A549 (cell line): Measurements from ENCODE around the gene GNAS. TPM values are rescaled to one million over a fixed set of nuclear protein-coding genes. Genes with fewer than 3 reads are reported as not detected.

Experiments
- ATAC-seq, 2 experiments: fragments of 200-7000 bp in 1 of 2; fragments of >200 bp in 1 of 2; cut with Nextera tagmentation in 1 of 2; cut with Tn5 transposase in 1 of 2; 3 replicates each; pipeline versions ENCODE4 v1.8.0 to v1.9.1; 2018 to 2020; ENCODE audit warnings: mild to moderate bottlenecking in 1 of 2, moderate library complexity in 1 of 2
- CTCF ChIA-PET: fragments of 300-600 bp; sonication (Branson Sonifier 250); formaldehyde crosslinking; extraction: SDS; loops from one replicate; lab custom pipeline; 2021; ENCODE audit warnings: antibody characterized with exemption, inconsistent platforms; lab: Yijun Ruan, JAX
- POLR2A ChIA-PET: fragments of 350-600 bp; formaldehyde crosslinking; extraction: SDS; loops from one replicate; lab custom pipeline; 2021; ENCODE audit warnings: antibody characterized with exemption, inconsistent platforms; lab: Yijun Ruan, JAX
- DNase-seq, 2 experiments: peaks; one replicate each; pipeline versions ENCODE4 v3.0.0 to v3.0.0-alpha.2; 2011 to 2016; ENCODE audit warnings: low read depth in 1 of 2, low spot score in 1 of 2
- FAIRE-seq: peaks from 2 replicates; lab custom pipeline; 2011; peaks lifted over from hg19 to GRCh38; lab: Jason Lieb, UNC
- H3K27ac ChIP-seq, 2 experiments: fragments of >200 bp; sonication (Bioruptor Twin); formaldehyde crosslinking; 3 replicates each; pipeline ENCODE4 v1.5.1; 2016 to 2017
- H3K4me1 ChIP-seq: fragments of >200 bp; sonication (Bioruptor Twin); formaldehyde crosslinking; 3 replicates; pipeline ENCODE4 v1.6.1; 2016
- H3K4me2 ChIP-seq: fragments of >200 bp; sonication (Bioruptor Twin); formaldehyde crosslinking; 3 replicates; pipeline ENCODE4 v1.6.1; 2016
- H3K4me3 ChIP-seq: fragments of >200 bp; sonication (Bioruptor Twin); formaldehyde crosslinking; 3 replicates; pipeline ENCODE4 v1.5.1; 2016
- H3K9me3 ChIP-seq: fragments of >200 bp; sonication (Bioruptor Twin); formaldehyde crosslinking; 3 replicates; pipeline ENCODE4 v1.6.1; 2016
- CHD4 ChIP-seq: fragments of 200-600 bp; sonication (generic); IDR thresholded peaks from 2 replicates; pipeline ENCODE4 v1.6.1; 2016; ENCODE audit warnings: antibody characterized with exemption, mild to moderate bottlenecking, borderline replicate concordance
- EHMT2 ChIP-seq: fragments of 200-600 bp; sonication (generic); IDR thresholded peaks from 2 replicates; pipeline ENCODE4 v1.6.1; 2016; ENCODE audit warnings: antibody characterized with exemption, low read depth, mild to moderate bottlenecking, moderate library complexity
- FOSL2 ChIP-seq, 2 experiments: fragments of 450-650 bp in 1 of 2; fragments of >200 bp in 1 of 2; sonication (Bioruptor Twin) in 1 of 2; formaldehyde crosslinking; IDR thresholded peaks; 2 replicates each; pipeline versions ENCODE4 v1.5.0 to v1.6.1; 2016 to 2020; ENCODE audit warnings: mild to moderate bottlenecking in 1 of 2, moderate library complexity in 1 of 2
- HDAC2 ChIP-seq: fragments of 200-600 bp; sonication (generic); IDR thresholded peaks from 2 replicates; pipeline ENCODE4 v1.6.1; 2016
- HEYL ChIP-seq: fragments of 250-450 bp; sonication (Bioruptor Pico); IDR thresholded peaks from 2 replicates; pipeline ENCODE4 v1.8.0; 2021; ENCODE audit warnings: mild to moderate bottlenecking, moderate library complexity
- JUN ChIP-seq, 2 experiments: fragments of >200 bp; sonication (Bioruptor Twin); formaldehyde crosslinking; IDR thresholded peaks; 2 replicates in 1 of 2; 3 replicates in 1 of 2; pipeline ENCODE4 v1.6.1; 2016 to 2017
- KDM1A ChIP-seq: fragments of 200-600 bp; sonication (generic); IDR thresholded peaks from 2 replicates; pipeline ENCODE4 v1.6.1; 2016; ENCODE audit warnings: low read depth, mild to moderate bottlenecking
- MAZ ChIP-seq: fragments of 150-350 bp; IDR thresholded peaks from 2 replicates; pipeline ENCODE4 v1.6.1; 2014; ENCODE audit warnings: antibody characterized with exemption, low read depth, low read length, borderline replicate concordance
- NPAS2 ChIP-seq: fragments of 250-450 bp; sonication (Bioruptor Pico); IDR thresholded peaks from 2 replicates; pipeline ENCODE4 v1.8.0; 2022; ENCODE audit warnings: mild to moderate bottlenecking, moderate library complexity, borderline replicate concordance
- PHF8 ChIP-seq: fragments of 200-600 bp; sonication (generic); IDR thresholded peaks from 2 replicates; pipeline ENCODE4 v1.6.1; 2016; ENCODE audit warnings: low read depth, mild to moderate bottlenecking, antibody characterized with exemption, moderate library complexity, borderline replicate concordance
- POLR2AphosphoS2 ChIP-seq: conservative IDR thresholded peaks from 2 replicates; pipeline ENCODE4 v1.6.1; 2012; ENCODE audit warnings: low read length, improper control_type of control experiment, inconsistent platforms
- RAD21 ChIP-seq, 2 experiments: fragments of >200 bp in 1 of 2; sonication (Bioruptor Twin) in 1 of 2; formaldehyde crosslinking in 1 of 2; IDR thresholded peaks in 1 of 2; conservative IDR thresholded peaks in 1 of 2; 2 replicates in 1 of 2; 3 replicates in 1 of 2; pipeline ENCODE4 v1.6.1; 2012 to 2018; ENCODE audit warnings: inconsistent platforms in 1 of 2
- RFX5 ChIP-seq: fragments of 450-650 bp; IDR thresholded peaks from 2 replicates; pipeline ENCODE4 v1.7.1; 2014; ENCODE audit warnings: antibody characterized with exemption, mild to moderate bottlenecking, moderate library complexity
- ZFP36 ChIP-seq: fragments of 450-650 bp; IDR thresholded peaks from 2 replicates; pipeline ENCODE4 v1.6.1; 2014; ENCODE audit warnings: borderline replicate concordance; ENCODE audit not compliant: partially characterized antibody
- ZNF302 ChIP-seq: fragments of 250-450 bp; sonication (Bioruptor Pico); IDR thresholded peaks from 2 replicates; pipeline ENCODE4 v1.9.0; 2021; ENCODE audit warnings: inconsistent platforms, mild to moderate bottlenecking, moderate library complexity
- ZSCAN20 ChIP-seq: fragments of 250-450 bp; sonication (Bioruptor Pico); IDR thresholded peaks from 2 replicates; pipeline ENCODE4 v1.8.0; 2022; ENCODE audit warnings: mild to moderate bottlenecking, moderate library complexity
- WGBS: methylation state at CpG from one replicate; pipeline ENCODE4 v1.1.6; 2017; ENCODE audit errors: missing lambda C conversion rate; 5-methylcytosine and 5-hydroxymethylcytosine counted together
- polyA plus RNA-seq, 4 experiments: library from polyadenylated mRNA; depleted of rRNA in 3 of 4; stranded (reverse); fragments of >200 nt; fragmentation: RNase III in 1 of 4; extraction: RNeasy Plus Mini Kit Qiagen cat#74134 plus additional on column Dnase treatment in 1 of 4; gene quantifications; 2 replicates in 3 of 4; 3 replicates in 1 of 4; pipeline ENCODE4 v1.2.3, GENCODE V29; 2011 to 2017
- TF ChIP-seq, protein P1 (sequence below): fragments of 250-450 bp; sonication (Bioruptor Pico); IDR thresholded peaks from 2 replicates; pipeline ENCODE4 v1.5.0; 2020; ENCODE audit warnings: low read depth, mild to moderate bottlenecking, moderate library complexity
- TF ChIP-seq, protein P2 (sequence below): fragments of 250-450 bp; sonication (Bioruptor Pico); IDR thresholded peaks from 2 replicates; pipeline ENCODE4 v1.5.0; 2021; ENCODE audit warnings: mild to moderate bottlenecking, moderate library complexity, borderline replicate concordance
- TF ChIP-seq, protein P3 (sequence below): IDR thresholded peaks from 2 replicates; pipeline ENCODE4 v1.6.1; 2012
- TF ChIP-seq, protein P4 (sequence below): fragments of 150-350 bp; IDR thresholded peaks from 2 replicates; pipeline ENCODE4 v1.6.1; 2014; ENCODE audit warnings: low read depth, mild to moderate bottlenecking, low read length
- TF ChIP-seq, protein P5 (sequence below): IDR thresholded peaks from 2 replicates; pipeline ENCODE4 v1.6.1; 2012

The GNAS gene
- polyA plus RNA-seq, 2 of the 4 experiments (the other 2 are of a cell fraction): 534 to 600 TPM

DNA sequence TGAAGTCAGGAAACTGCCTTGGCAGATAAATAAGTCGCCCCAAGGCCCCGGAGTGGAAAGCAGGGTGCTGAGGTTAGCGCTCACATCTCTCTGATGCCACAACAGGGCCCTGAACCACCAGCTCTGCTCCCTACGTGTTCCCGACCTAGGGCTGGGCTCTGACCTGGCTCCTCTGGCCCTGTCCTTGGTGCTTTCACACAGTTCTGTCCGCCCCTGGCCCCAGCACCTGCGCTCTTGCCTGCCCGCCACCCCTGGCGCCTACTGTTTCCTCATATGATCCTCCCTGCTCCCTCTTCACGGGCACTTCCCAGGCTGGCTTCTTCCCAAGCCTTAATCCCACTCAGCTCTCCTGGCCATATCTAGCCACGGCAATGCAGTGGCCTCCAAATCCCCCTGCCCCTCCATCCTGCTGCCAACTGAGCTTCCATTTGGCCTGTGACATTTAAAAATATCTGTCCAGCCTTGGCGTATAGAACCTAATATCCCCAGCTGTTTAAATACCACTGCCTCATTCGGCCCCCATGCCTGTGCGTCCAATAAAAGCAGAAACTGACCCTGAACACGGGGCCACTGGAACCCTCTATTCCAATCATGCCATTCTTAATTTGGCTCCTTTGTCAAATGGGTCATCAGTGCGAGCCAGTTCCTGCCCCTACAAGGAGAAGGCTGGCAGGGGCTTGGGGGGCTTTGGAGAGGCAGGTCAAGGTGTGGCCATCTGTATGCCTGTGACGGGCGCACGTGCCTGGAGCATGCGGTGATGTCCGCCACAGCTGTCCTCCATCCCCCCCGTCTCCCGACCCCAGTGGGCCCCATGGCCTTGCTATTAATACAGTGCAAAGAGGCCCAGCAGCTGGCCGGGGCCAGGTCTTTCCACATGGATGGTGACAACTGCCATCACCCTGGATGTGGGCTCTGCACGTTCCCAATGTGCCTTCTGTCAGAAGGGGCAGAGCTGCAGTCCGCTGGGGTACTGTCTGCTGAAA lies 29.5 kb upstream of the GNAS start:
- Histone ChIP-seq H3K4me2 (no peak overlapping the region), H3K4me3 (no peak overlapping the region), H3K4me1 (no peaks in the 10 kb centered on the region), H3K9me3 (no peaks in the 10 kb centered on the region), H3K27ac (no peak overlapping the region)
- 53% methylated on average over 16 of the region's 26 CpGs for WGBS
- DNase-seq: no peak
- no peak for FAIRE-seq
- ChIA-PET CTCF (no interaction called here), POLR2A (no interaction called here)
- TF ChIP-seq, protein P1, sequence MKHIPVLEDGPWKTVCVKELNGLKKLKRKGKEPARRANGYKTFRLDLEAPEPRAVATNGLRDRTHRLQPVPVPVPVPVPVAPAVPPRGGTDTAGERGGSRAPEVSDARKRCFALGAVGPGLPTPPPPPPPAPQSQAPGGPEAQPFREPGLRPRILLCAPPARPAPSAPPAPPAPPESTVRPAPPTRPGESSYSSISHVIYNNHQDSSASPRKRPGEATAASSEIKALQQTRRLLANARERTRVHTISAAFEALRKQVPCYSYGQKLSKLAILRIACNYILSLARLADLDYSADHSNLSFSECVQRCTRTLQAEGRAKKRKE: no peak
- no peak for TF ChIP-seq MAZ
- TF ChIP-seq CHD4: no peak
- TF ChIP-seq ZNF302 (CRISPR knock-in tag): no peak
- TF ChIP-seq, protein P2, sequence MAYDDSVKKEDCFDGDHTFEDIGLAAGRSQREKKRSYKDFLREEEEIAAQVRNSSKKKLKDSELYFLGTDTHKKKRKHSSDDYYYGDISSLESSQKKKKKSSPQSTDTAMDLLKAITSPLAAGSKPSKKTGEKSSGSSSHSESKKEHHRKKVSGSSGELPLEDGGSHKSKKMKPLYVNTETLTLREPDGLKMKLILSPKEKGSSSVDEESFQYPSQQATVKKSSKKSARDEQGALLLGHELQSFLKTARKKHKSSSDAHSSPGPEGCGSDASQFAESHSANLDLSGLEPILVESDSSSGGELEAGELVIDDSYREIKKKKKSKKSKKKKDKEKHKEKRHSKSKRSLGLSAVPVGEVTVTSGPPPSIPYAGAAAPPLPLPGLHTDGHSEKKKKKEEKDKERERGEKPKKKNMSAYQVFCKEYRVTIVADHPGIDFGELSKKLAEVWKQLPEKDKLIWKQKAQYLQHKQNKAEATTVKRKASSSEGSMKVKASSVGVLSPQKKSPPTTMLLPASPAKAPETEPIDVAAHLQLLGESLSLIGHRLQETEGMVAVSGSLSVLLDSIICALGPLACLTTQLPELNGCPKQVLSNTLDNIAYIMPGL (CRISPR knock-in tag): no peak
- no peak for TF ChIP-seq ZSCAN20 (CRISPR knock-in tag)
- no peak for TF ChIP-seq FOSL2 (IDR thresholded peaks at IDR 0.05)
- TF ChIP-seq FOSL2 (CRISPR knock-in tag; IDR thresholded peaks at IDR 0.05): no peak
- no peak for ATAC-seq

DNA sequence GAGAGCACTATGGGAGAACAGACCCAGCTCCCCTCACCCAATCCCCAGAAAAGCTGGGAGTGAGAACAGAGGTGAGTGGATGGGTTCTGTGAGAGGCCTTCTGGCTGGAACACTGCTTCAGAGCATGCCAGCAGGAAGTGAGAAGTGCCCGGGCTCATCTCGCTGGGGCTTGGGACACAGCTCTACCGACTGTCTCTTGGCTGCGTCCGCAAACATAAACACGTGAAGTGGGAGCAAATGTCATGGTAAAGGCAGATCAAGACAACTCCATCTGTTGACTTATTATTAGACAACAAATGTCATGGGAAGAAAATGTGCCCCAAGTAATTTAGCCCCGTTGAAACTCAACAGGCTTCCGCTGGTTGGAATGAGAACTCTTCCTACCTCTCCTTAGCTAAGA lies 27.7 kb upstream of the GNAS start:
- WGBS: 56% methylated on average over 8 of the region's 8 CpGs

More for the DNA sequence above, 27.7 kb upstream of the GNAS start:
- no peak for FAIRE-seq
- Histone ChIP-seq H3K9me3 (no peaks in the 10 kb centered on the region), H3K4me3 (no peak overlapping the region)
- CTCF ChIA-PET: no interaction called here
- TF ChIP-seq KDM1A (no peak), RAD21 (conservative IDR thresholded peaks at IDR 0.05 in 1 of 2, IDR thresholded peaks at IDR 0.05 in 1 of 2) (no peak), EHMT2 (no peak), HDAC2 (no peak), ZSCAN20 (CRISPR knock-in tag) (no peak), RFX5 (no peak), JUN (IDR thresholded peaks at IDR 0.05) (no peak), HEYL (no peak), POLR2AphosphoS2 (no peak), PHF8 (no peak), NPAS2 (CRISPR knock-in tag) (no peak), ZFP36 (no peak)
- TF ChIP-seq, protein P3, sequence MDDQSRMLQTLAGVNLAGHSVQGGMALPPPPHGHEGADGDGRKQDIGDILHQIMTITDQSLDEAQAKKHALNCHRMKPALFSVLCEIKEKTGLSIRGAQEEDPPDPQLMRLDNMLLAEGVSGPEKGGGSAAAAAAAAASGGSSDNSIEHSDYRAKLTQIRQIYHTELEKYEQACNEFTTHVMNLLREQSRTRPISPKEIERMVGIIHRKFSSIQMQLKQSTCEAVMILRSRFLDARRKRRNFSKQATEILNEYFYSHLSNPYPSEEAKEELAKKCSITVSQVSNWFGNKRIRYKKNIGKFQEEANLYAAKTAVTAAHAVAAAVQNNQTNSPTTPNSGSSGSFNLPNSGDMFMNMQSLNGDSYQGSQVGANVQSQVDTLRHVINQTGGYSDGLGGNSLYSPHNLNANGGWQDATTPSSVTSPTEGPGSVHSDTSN: no peak
- TF ChIP-seq, protein P4, sequence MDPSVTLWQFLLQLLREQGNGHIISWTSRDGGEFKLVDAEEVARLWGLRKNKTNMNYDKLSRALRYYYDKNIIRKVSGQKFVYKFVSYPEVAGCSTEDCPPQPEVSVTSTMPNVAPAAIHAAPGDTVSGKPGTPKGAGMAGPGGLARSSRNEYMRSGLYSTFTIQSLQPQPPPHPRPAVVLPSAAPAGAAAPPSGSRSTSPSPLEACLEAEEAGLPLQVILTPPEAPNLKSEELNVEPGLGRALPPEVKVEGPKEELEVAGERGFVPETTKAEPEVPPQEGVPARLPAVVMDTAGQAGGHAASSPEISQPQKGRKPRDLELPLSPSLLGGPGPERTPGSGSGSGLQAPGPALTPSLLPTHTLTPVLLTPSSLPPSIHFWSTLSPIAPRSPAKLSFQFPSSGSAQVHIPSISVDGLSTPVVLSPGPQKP: no peak
- TF ChIP-seq, protein P5, sequence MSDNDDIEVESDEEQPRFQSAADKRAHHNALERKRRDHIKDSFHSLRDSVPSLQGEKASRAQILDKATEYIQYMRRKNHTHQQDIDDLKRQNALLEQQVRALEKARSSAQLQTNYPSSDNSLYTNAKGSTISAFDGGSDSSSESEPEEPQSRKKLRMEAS: no peak
- TF ChIP-seq, all 56 proteins: peak for 0
- Histone ChIP-seq H3K4me1 (no peaks in the 10 kb centered on the region), H3K27ac (no peak overlapping the region), H3K4me2 (no peak overlapping the region)
- ATAC-seq (no peak), DNase-seq (no peak)
- POLR2A ChIA-PET: no interaction called here
